HG03442 (cell line): ENCODE measurements around the gene MTRR.

Experiments used
- ATAC-seq: cut with Tn5 transposase; IDR thresholded peaks from one replicate; pipeline ENCODE4 v1.9.1; 2021; ENCODE audit warnings: mild to moderate bottlenecking, moderate library complexity; ENCODE audit not compliant: unreplicated experiment

The MTRR gene

DNA sequence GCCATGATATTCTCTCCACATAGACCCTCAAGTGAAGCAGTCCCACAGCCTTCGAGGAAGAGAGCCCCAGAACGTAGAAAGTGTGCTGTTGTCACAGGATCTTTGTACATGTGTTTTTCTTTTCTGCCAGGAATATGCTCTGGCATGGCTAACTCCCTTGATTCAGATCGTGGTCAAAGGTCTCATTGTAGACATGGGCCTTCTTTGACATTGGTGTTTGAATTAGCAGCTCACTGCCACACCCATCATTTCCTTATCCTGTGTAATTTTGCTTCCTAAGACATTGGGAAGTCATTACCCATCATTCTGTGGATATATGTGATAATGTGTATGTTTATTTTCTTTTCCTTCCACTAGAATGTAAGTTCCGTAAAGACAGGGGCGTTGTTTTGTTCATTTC is 25.5 kb downstream of the MTRR start:
- no peak for ATAC-seq

DNA sequence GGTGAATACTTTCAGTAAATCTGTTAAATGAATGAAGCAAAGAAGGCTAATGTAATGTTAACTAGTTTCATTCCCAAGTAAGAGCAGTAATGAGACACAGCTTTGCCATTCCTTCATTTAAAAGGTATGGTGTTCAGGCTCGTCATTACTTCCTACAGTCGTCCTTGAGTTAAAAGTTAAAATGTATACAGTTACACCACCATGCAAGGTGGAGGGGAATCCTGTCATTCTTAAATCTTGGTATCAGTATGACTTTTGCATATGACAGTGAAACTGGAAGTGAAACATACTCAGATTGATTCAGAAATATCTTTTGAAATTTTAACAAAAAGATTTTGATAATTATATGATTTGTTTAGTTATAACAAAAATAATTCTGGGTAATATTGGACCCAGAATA is 25.9 kb downstream of the MTRR start:
- peak; percentile 99 for ATAC-seq

DNA sequence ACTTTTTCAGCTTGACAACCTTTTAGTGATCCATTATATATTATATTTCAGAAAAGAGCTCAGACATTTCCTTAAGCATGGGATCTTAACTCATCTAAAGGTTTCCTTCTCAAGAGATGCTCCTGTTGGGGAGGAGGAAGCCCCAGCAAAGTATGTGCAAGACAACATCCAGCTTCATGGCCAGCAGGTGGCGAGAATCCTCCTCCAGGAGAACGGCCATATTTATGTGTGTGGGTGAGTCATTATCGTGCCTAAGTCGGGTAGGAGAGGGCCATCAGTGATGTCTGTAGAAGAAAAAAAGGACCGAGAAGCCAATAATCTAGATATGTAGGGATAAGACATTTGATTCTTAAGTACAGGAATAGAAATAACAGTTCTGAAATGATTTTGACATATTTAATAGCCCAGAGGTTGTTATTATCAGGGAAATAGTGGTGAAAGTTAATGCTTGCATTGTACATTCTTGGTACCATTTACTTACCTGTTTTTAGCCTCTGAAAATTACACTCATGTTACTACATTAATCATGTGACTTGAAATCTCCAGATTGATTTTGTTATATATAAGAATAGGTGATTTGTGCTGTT is 28.2 kb downstream of the MTRR start:
- ATAC-seq, result peak; percentile 51

DNA sequence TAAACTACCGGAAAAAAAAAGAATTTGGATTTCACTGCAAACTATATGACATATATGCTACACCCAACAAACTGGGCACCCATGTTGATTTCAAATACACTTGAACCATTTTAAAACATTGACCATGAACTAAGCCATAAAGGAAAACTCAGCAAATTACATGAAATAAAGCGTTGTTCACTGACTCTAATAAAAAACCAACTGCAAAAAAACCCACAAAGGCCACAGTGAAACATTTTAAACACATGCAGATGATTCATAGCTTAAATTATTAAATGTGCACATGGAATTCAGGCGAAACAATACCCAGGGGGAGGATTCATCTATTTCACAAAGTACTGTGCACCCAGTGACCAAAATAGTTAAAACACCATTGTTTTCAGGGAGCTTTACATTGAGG is 33.3 kb downstream of the MTRR start:
- no peak for ATAC-seq

DNA sequence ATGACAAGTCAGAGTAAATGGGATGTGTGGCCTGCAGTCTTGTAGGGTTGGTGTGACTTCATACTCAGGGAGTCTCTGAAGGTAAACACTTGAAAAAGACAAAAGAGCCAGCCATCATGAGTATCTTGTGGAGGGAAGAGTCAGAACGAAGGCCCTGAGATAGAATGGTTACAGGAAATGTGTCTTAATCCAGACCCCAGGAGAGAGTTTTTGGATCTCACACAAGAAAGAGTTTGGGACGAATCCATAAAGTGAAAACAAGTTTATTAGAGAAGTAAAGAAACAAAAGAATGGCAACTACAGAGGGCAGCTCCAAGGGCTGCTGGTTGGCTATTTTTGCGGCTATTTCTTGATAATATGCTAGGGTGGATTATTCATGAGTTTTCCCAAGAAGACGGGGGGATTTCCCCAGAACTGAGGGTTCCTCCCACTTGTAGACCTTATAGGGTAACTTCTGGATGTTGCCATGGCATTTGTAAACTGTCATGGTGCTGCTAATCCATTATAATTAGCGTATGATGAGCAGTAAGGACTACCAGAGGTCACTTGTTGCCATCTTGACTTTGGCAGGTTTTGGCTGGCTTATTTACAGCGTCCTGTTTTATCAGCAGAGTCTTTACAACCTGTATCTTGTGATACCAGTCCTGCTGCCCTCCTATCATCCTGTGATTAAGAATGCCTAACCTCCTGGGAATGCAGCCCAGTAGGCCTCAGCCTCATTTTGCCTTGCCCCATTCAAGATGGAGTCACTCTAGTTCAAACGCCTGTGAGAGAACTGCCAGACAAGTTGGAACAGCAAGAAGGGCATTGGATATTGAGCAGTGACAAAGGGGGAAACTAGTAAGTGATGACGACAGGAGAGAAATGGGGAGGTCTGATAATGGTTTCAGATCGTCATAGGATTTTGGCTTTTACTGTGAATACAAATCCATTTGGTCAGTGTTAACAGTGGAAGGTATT is 34.0 kb downstream of the MTRR start:
- no peak for ATAC-seq

DNA sequence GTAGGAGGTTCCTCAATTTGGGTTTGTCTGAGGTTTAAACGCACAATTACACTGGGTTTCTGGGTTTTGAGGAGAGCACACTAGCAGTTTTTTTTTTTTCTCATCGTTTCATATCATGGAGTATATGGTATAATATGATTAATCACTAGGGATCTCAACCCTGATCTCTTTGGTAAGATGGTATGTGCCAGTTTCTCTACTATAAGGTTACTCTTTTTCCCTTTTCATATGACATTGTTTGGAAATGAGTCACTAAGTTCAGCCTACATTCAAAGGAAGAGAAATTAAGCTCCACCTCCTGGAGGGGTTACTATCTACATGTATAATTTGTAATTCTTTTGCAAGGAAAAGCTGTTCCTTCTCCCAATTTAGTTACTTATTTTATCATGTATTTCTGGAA is 35.2 kb downstream of the MTRR start:
- no peak for ATAC-seq

DNA sequence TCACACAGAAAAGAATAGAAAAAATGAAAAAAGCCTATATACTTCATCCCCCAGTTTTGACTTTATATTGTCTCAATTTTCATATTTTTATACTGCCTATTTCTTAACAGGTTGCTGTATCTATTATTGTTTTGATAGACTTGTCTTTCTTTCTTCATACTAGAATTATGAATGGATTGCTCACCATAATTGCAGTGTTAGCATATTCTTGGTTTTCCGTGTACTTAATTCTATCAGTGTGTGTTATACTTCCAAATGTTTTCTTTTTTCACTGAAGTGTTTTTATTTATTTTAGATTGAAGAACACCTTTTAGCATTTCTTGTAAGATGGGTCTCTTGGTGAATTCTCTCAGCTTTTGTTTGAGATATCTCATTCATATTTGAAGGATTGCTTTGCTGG is 38.7 kb downstream of the MTRR start:
- ATAC-seq, result no peak

DNA sequence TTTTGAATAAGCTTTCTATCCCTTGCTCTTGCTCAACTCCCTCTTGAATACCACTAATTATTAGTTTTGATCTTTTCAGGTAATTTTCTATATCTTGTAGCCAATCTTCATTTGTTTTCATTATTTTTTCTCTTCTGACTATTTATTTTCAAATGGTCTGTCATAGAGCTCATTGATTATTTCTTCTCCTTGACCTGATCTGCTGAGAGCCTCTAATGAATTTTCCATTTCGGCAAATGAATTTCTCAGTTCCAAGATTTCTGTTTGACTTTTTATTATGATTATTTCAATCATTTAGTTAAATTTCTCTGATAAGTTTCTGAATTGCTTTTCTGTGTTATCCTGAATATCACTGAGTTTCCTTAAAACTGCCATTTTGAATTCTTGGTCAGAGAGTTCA is 39.4 kb downstream of the MTRR start:
- no peak for ATAC-seq

DNA sequence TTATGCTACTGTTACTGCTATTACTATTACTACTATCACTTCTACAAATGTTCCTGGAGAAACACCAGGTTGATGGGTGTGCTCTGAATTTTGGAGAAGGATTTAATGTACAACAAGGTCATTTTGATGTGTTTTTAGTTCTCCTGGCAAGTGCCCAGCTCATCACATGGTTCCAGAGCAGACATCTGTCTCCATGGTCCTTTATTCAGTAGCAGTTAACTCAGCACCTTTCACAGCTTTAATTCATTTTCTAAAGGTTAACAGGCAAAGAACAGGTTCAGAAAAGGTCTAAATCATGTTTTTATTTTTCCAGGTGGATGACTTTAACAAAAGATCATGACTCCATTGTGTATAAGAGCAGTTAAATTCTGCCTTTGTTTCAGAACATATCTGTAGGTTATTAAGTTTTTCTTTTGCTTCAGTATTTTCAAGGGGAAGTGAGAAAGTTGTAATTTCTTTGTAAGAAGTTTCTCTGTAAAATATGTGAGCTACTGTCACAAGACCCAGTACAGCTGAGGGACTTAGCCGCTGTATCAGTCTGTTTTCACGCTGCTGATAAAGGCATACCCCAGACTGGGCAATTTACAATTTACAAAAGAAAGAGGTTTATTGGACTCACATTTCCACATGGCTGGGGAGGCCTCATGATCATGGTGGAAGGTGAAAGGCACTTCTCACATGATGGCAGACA is 41.9 kb downstream of the MTRR start:
- peak; percentile 68 for ATAC-seq

DNA sequence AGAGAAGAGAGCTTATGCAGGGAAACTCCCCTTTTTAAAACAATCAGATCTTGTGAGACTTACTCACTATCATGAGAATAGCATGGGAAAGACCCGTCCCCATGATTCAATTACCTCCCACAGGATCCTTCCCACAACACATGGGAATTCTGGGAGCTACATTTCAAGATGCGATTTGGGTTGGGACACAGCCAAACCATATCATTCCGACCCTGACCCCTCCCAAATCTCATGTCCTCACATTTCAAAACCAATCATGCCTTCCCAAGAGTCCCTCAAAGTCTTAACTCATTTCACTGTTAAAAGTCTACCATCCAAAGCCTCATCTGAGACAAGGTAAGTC is 42.5 kb downstream of the MTRR start:
- ATAC-seq, result peak; percentile 23

DNA sequence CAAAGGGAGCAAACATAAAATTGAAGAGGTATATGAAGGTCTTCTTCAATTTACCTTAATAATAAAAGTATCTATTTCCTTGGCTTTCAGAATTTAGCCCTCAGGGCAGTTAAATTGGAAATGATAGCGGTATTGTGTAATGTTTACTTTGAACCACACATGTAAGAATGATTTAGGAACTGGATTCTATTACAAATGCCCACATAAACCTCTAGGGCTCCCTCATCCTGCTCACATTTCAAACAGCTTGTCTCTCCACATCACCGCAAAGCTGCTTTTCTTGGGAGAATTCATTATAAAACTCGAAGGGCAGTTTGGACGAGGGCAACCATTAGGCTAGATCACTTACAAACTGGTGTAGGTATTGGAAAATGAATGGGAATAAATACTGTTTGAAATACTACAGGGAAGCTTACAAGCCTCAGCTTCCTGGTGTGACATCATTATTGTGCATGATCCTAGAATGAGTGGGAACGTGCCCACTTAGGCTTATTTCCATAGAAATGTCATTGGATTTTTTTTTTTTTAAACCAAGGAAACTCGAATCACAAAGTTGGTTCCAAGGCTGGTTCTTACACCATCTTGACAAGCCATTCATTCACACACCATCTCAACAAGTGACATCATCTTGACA is 47.3 kb downstream of the MTRR start:
- no peak for ATAC-seq

DNA sequence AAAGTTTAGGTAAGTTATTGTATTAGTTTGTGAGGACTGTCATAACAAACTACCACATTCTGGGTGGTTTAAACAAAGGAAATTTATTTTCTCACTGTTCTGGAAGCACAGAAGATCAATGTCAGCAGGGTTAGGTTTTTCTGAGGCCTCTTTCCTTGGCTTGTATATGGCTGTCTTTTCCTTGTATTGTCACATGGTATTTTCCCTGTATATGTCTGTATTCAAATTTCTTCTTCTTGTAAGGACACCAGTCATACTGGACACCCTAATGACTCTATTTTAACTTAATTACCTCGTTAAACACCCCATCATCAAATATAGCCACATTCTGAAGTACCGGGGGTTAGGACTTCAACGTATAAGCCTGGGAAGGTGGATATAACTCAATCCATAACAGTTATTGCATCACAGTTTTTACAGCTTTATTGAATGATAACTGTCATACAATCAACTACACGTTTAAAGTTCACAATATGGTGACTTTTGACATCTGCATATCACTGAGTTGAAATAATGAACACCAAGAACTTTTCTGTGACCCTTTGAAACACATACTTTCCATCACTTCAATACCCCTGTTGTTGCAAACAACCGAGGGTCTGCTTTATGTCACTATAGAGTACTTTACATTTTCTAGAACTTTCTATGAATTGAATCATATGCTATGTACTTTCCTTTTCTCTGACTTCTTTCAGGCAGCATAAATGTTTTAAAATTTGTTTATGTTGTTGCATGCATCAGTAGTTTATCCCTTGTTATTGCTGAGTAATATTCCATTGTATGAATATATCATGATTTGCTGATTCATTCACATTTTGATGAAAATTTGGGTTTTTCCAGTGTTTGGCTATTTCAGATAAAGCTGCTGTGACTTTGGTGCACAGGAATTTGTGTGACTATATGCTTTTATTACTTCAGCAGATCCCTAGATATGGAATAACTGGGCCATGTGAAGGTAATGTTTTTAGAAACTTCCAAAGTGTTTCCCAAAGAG is 48.5 kb downstream of the MTRR start:
- ATAC-seq, result no peak

DNA sequence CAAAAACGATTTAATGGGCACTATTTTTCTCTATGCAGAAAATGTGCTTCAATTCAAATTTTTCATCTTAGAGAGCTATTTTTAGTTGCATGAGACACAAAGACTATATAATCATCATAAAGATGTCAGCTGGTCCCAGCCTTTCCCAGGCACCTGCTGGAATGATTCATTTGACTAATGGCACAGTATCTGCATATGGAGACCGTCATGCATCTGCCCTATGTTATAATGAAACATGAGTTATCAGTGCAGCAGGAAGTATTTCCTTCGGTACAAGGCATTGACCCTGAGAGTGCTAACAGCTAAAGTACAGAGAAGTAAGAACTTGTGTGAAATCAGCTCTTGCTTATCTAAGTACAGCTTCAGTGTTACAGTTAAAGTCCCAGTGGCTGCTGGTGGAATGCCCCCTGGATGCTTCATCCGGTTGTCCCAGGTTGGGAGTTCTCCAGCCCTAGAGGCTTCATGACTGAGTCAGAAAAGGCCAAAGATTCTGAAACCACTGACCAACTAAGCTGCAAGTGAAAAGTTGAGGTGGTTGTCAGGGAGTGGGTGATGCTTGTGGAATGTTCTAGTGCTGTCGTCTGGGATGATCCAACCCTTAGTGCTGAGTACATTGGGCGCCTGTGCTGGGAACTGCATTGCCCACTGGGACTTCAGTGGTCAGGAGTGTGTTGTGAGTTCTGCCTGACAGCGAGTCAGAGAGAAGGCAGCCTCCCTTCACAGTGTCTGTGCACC is 57.2 kb downstream of the MTRR start:
- no peak for ATAC-seq

DNA sequence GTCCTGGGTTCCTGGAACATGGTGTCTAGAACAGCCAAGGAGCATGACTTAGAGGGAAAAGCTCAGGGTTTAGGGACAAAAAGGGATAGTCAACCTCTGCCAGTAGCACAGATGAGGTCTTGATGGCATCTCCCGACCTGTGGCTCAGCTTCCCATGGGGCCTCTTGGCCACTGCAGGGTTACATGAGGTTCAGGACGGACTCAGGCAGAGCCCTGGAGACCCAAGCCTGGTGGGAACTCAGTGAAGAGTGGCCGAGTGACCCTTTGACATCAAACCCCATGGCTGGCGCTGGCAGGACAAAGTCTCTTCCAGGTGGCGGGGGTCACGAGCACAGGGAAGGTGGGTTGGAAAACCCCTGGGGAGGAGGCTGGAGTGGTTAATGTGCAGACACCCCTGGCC is 57.8 kb downstream of the MTRR start:
- ATAC-seq, result no peak

DNA sequence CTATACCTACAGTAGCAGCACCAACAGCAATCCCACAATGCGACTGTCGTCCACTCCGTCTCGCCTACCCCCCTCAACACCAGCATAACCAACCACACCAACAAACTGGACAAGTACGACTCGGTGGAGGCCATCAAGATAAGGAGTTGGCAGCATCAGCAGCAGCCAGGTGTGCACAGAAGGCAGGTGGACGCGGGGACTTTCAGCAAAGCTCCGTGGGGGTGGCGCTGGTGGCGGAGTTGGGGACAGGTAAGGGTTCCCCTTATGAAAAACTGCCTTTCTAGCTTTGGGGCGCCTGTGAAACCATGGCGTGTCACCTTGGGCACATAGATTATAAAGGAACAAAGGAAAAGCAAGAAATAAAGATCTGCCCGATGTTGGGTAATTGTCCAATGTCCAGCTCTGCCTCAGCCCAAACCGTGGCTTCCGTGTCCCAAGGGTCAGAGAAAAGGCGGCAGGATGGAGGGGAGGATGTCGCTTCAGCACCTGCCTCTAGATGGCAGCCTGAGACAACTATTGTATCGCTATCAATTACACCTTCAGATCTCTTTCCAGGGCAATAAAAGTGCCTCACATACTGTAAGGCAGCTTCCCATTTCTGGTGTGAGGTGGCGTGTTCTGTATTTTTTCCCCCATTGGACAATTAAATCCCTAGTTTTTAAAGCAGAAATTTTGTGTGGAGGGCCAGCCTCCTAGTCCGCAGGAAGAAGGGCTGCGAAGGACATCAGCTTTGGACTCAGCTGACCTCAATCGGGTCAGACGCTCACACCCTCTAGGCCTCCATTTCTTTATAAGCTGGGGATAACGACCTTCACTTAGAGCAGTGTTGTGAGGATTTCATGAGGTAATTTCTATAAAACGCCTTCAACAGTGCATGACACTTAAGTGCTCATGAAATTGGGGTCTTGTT is 58.8 kb downstream of the MTRR start:
- ATAC-seq, result peak; percentile 82

DNA sequence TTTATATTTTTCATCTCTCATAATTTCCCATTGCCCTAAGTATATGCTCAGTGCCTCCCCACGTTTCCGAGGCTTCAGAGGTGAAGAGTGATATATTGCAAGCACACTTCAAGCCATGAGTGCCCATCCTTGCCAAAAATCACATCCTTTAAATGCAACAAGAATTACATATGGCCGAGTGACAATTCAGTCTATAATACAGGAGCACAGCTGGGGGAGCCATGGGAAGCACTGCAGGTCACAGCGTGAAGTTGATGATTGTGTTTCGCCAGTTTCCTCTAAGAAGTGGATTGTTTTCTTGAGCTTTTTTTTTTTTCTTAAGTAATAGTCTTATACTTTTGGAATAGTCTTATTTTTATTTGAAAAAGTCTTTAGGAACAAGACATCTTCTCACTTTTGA is 61.1 kb downstream of the MTRR start:
- ATAC-seq, result no peak

DNA sequence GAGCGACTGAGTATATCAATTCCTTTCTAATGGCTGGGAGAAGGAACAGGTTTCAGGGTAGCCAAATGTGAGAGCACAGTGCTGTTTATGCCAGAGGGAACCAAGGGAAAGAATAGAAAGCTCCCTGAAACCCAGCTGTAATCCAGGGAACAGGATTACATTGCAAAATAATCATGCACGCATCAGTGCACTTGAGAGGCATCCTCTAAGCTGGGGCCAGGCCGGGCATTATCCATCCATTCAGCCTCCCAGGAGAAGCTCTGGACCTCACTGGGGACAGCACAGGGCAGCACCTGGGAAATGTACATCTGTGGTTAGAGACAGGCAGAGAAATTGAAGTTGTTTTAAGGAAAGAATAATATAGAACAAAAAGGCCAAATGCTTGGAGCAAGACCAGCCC is 72.7 kb downstream of the MTRR start:
- ATAC-seq, result no peak

DNA sequence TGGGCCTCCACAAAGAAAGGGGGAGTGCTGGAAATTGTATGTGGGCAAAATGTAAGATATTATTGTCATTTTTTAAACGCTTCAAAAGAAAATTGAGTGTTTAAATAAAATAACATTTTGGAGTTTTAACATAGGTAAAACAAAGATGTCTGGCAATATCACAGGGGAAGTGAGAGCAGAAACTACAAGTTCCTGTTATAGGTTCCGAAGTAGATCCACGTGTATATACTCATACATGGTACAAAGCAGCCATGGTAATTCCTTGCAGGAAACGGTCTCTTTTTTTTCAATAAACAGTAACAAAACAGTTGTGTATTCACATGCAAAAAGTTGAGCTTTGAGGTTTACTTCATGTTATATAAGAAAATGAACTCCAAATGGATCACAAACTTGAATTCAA is 78.4 kb downstream of the MTRR start:
- ATAC-seq, result no peak
